DOHH2 (cell line): ENCODE data around the gene RHBDD3.

ENCODE experiments used
- H3F3A ChIP-seq: fragments of 200-600 bp; sonication (generic), shearing (Covaris generic); 2 replicates; pipeline ENCODE4 v1.6.0; 2016; ENCODE audit warnings: antibody characterized with exemption, mild to moderate bottlenecking; ENCODE audit not compliant: control insufficient read depth, insufficient read depth
- H3K27ac ChIP-seq: fragments of 200-600 bp; sonication (generic); 2 replicates; pipeline ENCODE4 v1.5.1; 2014; ENCODE audit warnings: low read depth, mild to moderate bottlenecking, low read length, moderate library complexity
- H3K27me3 ChIP-seq: fragments of 200-600 bp; sonication (generic); 2 replicates; pipeline ENCODE4 v1.6.1; 2014; ENCODE audit warnings: mild to moderate bottlenecking, low read length, mixed read lengths; ENCODE audit not compliant: control insufficient read depth
- H3K36me3 ChIP-seq: fragments of 200-600 bp; sonication (generic); 2 replicates; pipeline ENCODE4 v1.6.1; 2014; ENCODE audit warnings: mild to moderate bottlenecking, low read length, moderate library complexity, mixed read lengths; ENCODE audit not compliant: control insufficient read depth
- H3K4me1 ChIP-seq: fragments of 200-600 bp; sonication (generic); 2 replicates; pipeline ENCODE4 v1.6.1; 2014; ENCODE audit warnings: mild to moderate bottlenecking, low read length, mixed read lengths; ENCODE audit not compliant: control insufficient read depth
- H3K4me2 ChIP-seq: fragments of 200-600 bp; sonication (generic); 2 replicates; pipeline ENCODE4 v1.6.0; 2014; ENCODE audit warnings: mild to moderate bottlenecking, low read length, moderate library complexity
- H3K4me3 ChIP-seq: fragments of 200-600 bp; sonication (generic); 2 replicates; pipeline ENCODE4 v1.5.1; 2014; ENCODE audit warnings: mild to moderate bottlenecking, low read length, mixed read lengths
- H3K79me2 ChIP-seq: fragments of 200-600 bp; sonication (generic); 2 replicates; pipeline ENCODE4 v1.6.1; 2014; ENCODE audit warnings: mild to moderate bottlenecking, low read length, mixed read lengths; ENCODE audit not compliant: control insufficient read depth
- H3K9me2 ChIP-seq: fragments of 200-600 bp; sonication (generic); replicated peaks from 2 replicates; pipeline ENCODE4 v1.6.1; 2014; ENCODE audit warnings: mild to moderate bottlenecking, low read length, mixed read lengths; ENCODE audit not compliant: control insufficient read depth
- H3K9me3 ChIP-seq: fragments of 200-600 bp; sonication (generic); 2 replicates; pipeline ENCODE4 v1.6.1; 2014; ENCODE audit warnings: antibody characterized with exemption, low read length, mixed read lengths; ENCODE audit not compliant: control insufficient read depth, insufficient read depth
- H4K20me1 ChIP-seq: fragments of 200-600 bp; sonication (generic); 2 replicates; pipeline ENCODE4 v1.6.0; 2014; ENCODE audit warnings: low read depth, mild to moderate bottlenecking, antibody characterized with exemption, low read length, moderate library complexity; ENCODE audit not compliant: control insufficient read depth, insufficient read depth
- CTCF ChIP-seq: fragments of 200-600 bp; sonication (generic); IDR thresholded peaks from one replicate; pipeline ENCODE4 v1.5.1; 2014; ENCODE audit warnings: antibody characterized with exemption, mild to moderate bottlenecking, low read depth, low read length; ENCODE audit not compliant: poor library complexity, severe bottlenecking
- EZH2phosphoT487 ChIP-seq: fragments of 200-600 bp; sonication (generic); IDR thresholded peaks from 2 replicates; pipeline ENCODE4 v1.6.1; 2017; ENCODE audit warnings: borderline replicate concordance, mild to moderate bottlenecking, antibody characterized with exemption, low read length, moderate library complexity, mixed read lengths

RHBDD3 gene

DNA sequence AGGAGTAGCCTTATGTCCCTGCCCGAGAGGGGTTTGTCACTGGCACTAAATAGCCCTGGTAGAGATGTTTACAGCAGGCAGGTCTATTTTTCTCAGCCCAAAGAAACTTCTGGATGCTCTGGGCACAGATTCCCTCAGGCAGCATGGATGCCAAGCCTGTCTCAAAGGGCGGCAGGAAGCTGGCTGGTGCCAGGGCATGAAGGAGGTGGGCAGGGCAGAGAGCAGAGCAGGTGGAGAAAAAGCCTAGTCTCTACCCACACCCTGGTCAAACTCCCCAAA is 34.6 kb upstream of the RHBDD3 start:
- no peak overlapping the region for H3K27ac ChIP-seq

GRCh38 chr22:29301716-29302401 is 34.1 kb upstream of the RHBDD3 start:
- TF ChIP-seq EZH2phosphoT487 (no peak), CTCF (no peak)
- H3K4me2 ChIP-seq: no peak overlapping the region

More for the DNA sequence above, 34.6 kb upstream of the RHBDD3 start:
- peaks cover 28% of the 10 kb centered on the region for H3F3A ChIP-seq
- no peaks in the 10 kb centered on the region for H3K9me2 ChIP-seq
- H3K4me1 ChIP-seq: peaks cover 29% of the 10 kb centered on the region
- H4K20me1 ChIP-seq: peaks cover 6% of the 10 kb centered on the region; the same call in 1 of the 2 replicates
- no peaks in the 10 kb centered on the region for H3K9me3 ChIP-seq
- H3K4me2 ChIP-seq: no peak overlapping the region
- no peaks in the 10 kb centered on the region for H3K79me2 ChIP-seq
- TF ChIP-seq CTCF (no peak), EZH2phosphoT487 (no peak)
- H3K4me3 ChIP-seq: no peak overlapping the region
- peaks cover 35% of the 10 kb centered on the region for H3K36me3 ChIP-seq
- peaks cover 10% of the 10 kb centered on the region for H3K27me3 ChIP-seq

GRCh38 chr22:29300807-29301601 is 33.2 kb upstream of the RHBDD3 start:
- H4K20me1 ChIP-seq: peaks cover 9% of the 10 kb centered on the region; the same call in 1 of the 2 replicates
- H3K79me2 ChIP-seq: no peaks in the 10 kb centered on the region
- H3F3A ChIP-seq: peaks cover 30% of the 10 kb centered on the region
- no peak for TF ChIP-seq EZH2phosphoT487
- TF ChIP-seq CTCF: no peak
- no peak overlapping the region for H3K4me3 ChIP-seq
- peaks cover 48% of the 10 kb centered on the region for H3K36me3 ChIP-seq
- H3K27ac ChIP-seq: no peak overlapping the region
- no peaks in the 10 kb centered on the region for H3K9me3 ChIP-seq
- H3K4me2 ChIP-seq: no peak overlapping the region
- peaks cover 24% of the 10 kb centered on the region for H3K4me1 ChIP-seq
- no peaks in the 10 kb centered on the region for H3K9me2 ChIP-seq
- H3K27me3 ChIP-seq: peaks cover 5% of the 10 kb centered on the region; the same call in 1 of the 2 replicates

More at GRCh38 chr22:29301716-29302401, 34.1 kb upstream of the RHBDD3 start:
- Histone ChIP-seq H3K9me2 (no peaks in the 10 kb centered on the region), H3K79me2 (no peaks in the 10 kb centered on the region), H4K20me1 (peaks cover 9% of the 10 kb centered on the region; the same call in 1 of the 2 replicates), H3K4me1 (peaks cover 29% of the 10 kb centered on the region), H3K9me3 (no peaks in the 10 kb centered on the region), H3K36me3 (peaks cover 40% of the 10 kb centered on the region), H3F3A (peaks cover 28% of the 10 kb centered on the region), H3K27ac (no peak overlapping the region), H3K27me3 (peaks cover 10% of the 10 kb centered on the region), H3K4me3 (no peak overlapping the region)
